Measurements from ENCODE around the gene ARMC3.
"Not testable (repeated sequence)": the region's sequence is repeated elsewhere in the genome, so short reads cannot be mapped to it uniquely, and the experiment has no call there.

Gene ARMC3

GRCh38 chr10:23072593-23072992 lies 144.7 kb downstream of the ARMC3 start:
- not testable (repeated sequence) for DNase-seq (ENCODE audit: low read depth in 2 of 2)

GRCh38 chr10:23073527-23073926 lies 145.7 kb downstream of the ARMC3 start:
- no peak for DNase-seq (ENCODE audit: low read depth in 2 of 2)

- no peak for DNase-seq (ENCODE audit: low read depth in 2 of 2)
Measured at GRCh38 chr10:23075672-23076071, 147.8 kb downstream of the ARMC3 start.

GRCh38 chr10:23078114-23078513 lies 150.3 kb downstream of the ARMC3 start:
- no peak for DNase-seq (ENCODE audit: low read depth in 2 of 2)

GRCh38 chr10:23079700-23080099 lies 151.8 kb downstream of the ARMC3 start:
- DNase-seq (ENCODE audit: low read depth in 2 of 2), result no peak

GRCh38 chr10:23080262-23080661 lies 152.4 kb downstream of the ARMC3 start:
- DNase-seq (ENCODE audit: low read depth in 2 of 2), result no peak

- no peak for DNase-seq (ENCODE audit: low read depth in 2 of 2)
Measured at GRCh38 chr10:23081221-23081750, 153.4 kb downstream of the ARMC3 start.

- no peak for DNase-seq (ENCODE audit: low read depth in 2 of 2)
Measured at GRCh38 chr10:23081891-23082290, 154.0 kb downstream of the ARMC3 start.

All from stimulated activated CD4-positive, alpha-beta T cell treated with anti-CD3 and anti-CD28 coated beads, Interleukin-1b, Interleukin-23, amount 100 ng/mL, for 1 hour (primary cell).